HCT116 (cell line): Measurements from ENCODE around the gene DLG4. TPM values are rescaled to one million over a fixed set of nuclear protein-coding genes. Genes with fewer than 3 reads are reported as not detected.

Source experiments
- ATAC-seq: fragments of 200-7000 bp; cut with Tn5 transposase; 2 replicates; pipeline ENCODE4 v1.9.1; 2020; ENCODE audit warnings: mild to moderate bottlenecking, moderate library complexity
- BruUV-seq: library from RNA; stranded (reverse); fragments of 400-500 nt; replicated peaks from 2 replicates; lab custom pipeline; 2021; lab: Mats Ljungman, UMichigan
- CTCF ChIA-PET: fragments of 300-600 bp; sonication (Branson Sonifier 250); formaldehyde crosslinking; loops from one replicate; lab custom pipeline; 2021; ENCODE audit warnings: antibody characterized with exemption; lab: Charles Lee
- POLR2A ChIA-PET: fragments of 300-600, 350-600 bp; sonication (Branson Sonifier 250); formaldehyde crosslinking; loops from one replicate; lab custom pipeline; 2021; ENCODE audit warnings: antibody characterized with exemption; lab: Charles Lee
- RAD21 ChIA-PET, 2 experiments: fragments of 300-600 bp; sonication (Branson Sonifier 250); formaldehyde crosslinking; loops; one replicate each; lab custom pipeline; 2023; ENCODE audit warnings: low total read pairs in 2 of 2; ENCODE audit not compliant: uncharacterized antibody in 2 of 2, unreplicated experiment in 2 of 2, low non-redundant PET in 1 of 2; lab: Charles Lee
- DNase-seq: peaks from one replicate; pipeline ENCODE4 v3.0.0-alpha.2; 2010; ENCODE audit warnings: low read depth, low spot score
- H2AFZ ChIP-seq: fragments of 200-600 bp; shearing (Covaris generic), sonication (generic); 2 replicates; pipeline ENCODE4 v1.6.1; 2017; ENCODE audit warnings: low read depth, mixed run types, mixed read lengths, antibody characterized with exemption, low read length; ENCODE audit not compliant: poor library complexity, severe bottlenecking
- H3K27ac ChIP-seq: 2 replicates; pipeline ENCODE4 v1.5.1; 2012; ENCODE audit warnings: low read depth, low read length
- H3K27me3 ChIP-seq: fragments of 200-600 bp; sonication (generic); 2 replicates; pipeline ENCODE4 v1.6.1; 2016; ENCODE audit warnings: mixed run types, low read length, mixed read lengths; ENCODE audit not compliant: insufficient read depth
- H3K36me3 ChIP-seq, 2 experiments: fragments of 200-500 bp in 1 of 2; fragments of 200-600 bp in 1 of 2; sonication (Bioruptor generic) in 1 of 2; sonication (generic) in 1 of 2; 2 replicates each; pipeline versions ENCODE4 v1.5.1 to v1.6.1; 2014 to 2016; ENCODE audit warnings: low read length in 2 of 2, inconsistent platforms in 1 of 2, mixed read lengths in 1 of 2, mixed run types in 1 of 2; ENCODE audit not compliant: insufficient read depth in 2 of 2, control insufficient read depth in 1 of 2
- H3K4me1 ChIP-seq, 2 experiments: fragments of 200-600 bp in 1 of 2; sonication (generic) in 1 of 2; 2 replicates each; pipeline versions ENCODE4 v1.5.1 to v1.6.1; 2012 to 2017; ENCODE audit warnings: low read length in 2 of 2, inconsistent platforms in 1 of 2, mild to moderate bottlenecking in 1 of 2, mixed read lengths in 1 of 2, mixed run types in 1 of 2, moderate library complexity in 1 of 2; ENCODE audit not compliant: insufficient read depth in 2 of 2, control insufficient read depth in 1 of 2
- H3K4me2 ChIP-seq: fragments of 200-600 bp; sonication (generic); 2 replicates; pipeline ENCODE4 v1.6.1; 2017; ENCODE audit warnings: mixed run types, low read length, mixed read lengths
- H3K4me3 ChIP-seq, 2 experiments: fragments of 200-600 bp in 1 of 2; sonication (generic) in 1 of 2; replicated peaks in 1 of 2; 2 replicates each; pipeline ENCODE4 v1.5.1; 2011 to 2016; ENCODE audit warnings: low read length in 2 of 2, control low read depth in 1 of 2, low read depth in 1 of 2, mild to moderate bottlenecking in 1 of 2, mixed read lengths in 1 of 2, mixed run types in 1 of 2
- H3K79me2 ChIP-seq: fragments of 200-600 bp; sonication (generic); 2 replicates; pipeline ENCODE4 v1.6.1; 2017; ENCODE audit warnings: mild to moderate bottlenecking, mixed run types, low read length, moderate library complexity, mixed read lengths; ENCODE audit not compliant: insufficient read depth
- H3K9ac ChIP-seq: fragments of 200-600 bp; sonication (generic); 2 replicates; pipeline ENCODE4 v1.6.1; 2016; ENCODE audit warnings: low read length, mixed read lengths
- H3K9me2 ChIP-seq: fragments of 200-600 bp; sonication (generic), shearing (Covaris generic); 2 replicates; pipeline ENCODE4 v1.6.1; 2017; ENCODE audit warnings: mixed run types, mild to moderate bottlenecking, moderate library complexity; ENCODE audit not compliant: insufficient read depth
- H3K9me3 ChIP-seq, 2 experiments: fragments of 200-500 bp in 1 of 2; fragments of 200-600 bp in 1 of 2; sonication (Bioruptor generic) in 1 of 2; sonication (generic) in 1 of 2; 2 replicates each; pipeline ENCODE4 v1.6.1; 2014 to 2017; ENCODE audit warnings: low read length in 2 of 2, mixed read lengths in 2 of 2, inconsistent platforms in 1 of 2, low read depth in 1 of 2, mild to moderate bottlenecking in 1 of 2, mixed run types in 1 of 2, moderate library complexity in 1 of 2; ENCODE audit not compliant: control insufficient read depth in 1 of 2, insufficient read depth in 1 of 2
- H4K20me1 ChIP-seq: fragments of 200-600 bp; sonication (generic), shearing (Covaris generic); 2 replicates; pipeline ENCODE4 v1.6.1; 2017; ENCODE audit warnings: mixed run types, mild to moderate bottlenecking, moderate library complexity; ENCODE audit not compliant: insufficient read depth
- CEBPB ChIP-seq: IDR thresholded peaks from 2 replicates; pipeline ENCODE4 v1.6.1; 2012; ENCODE audit warnings: low read depth
- EGR1 ChIP-seq: IDR thresholded peaks from 2 replicates; pipeline ENCODE4 v1.6.1; 2012; ENCODE audit warnings: low read depth
- EZH2 ChIP-seq: fragments of 200-600 bp; sonication (generic); IDR thresholded peaks from 2 replicates; pipeline ENCODE4 v1.6.1; 2017; ENCODE audit warnings: antibody characterized with exemption, mixed run types
- EZH2phosphoT487 ChIP-seq: fragments of 200-600 bp; IDR thresholded peaks from 2 replicates; pipeline ENCODE4 v1.6.1; 2018; ENCODE audit warnings: antibody characterized with exemption, borderline replicate concordance
- FOSL1 ChIP-seq: IDR thresholded peaks from 2 replicates; pipeline ENCODE4 v1.6.1; 2012; ENCODE audit warnings: low read depth
- JUND ChIP-seq: IDR thresholded peaks from 2 replicates; pipeline ENCODE4 v1.6.1; 2012
- POLR2AphosphoS5 ChIP-seq: IDR thresholded peaks from 2 replicates; pipeline ENCODE4 v1.6.1; 2011; ENCODE audit warnings: mild to moderate bottlenecking, low read depth, low read length, moderate library complexity
- RAD21 ChIP-seq: IDR thresholded peaks from 2 replicates; pipeline ENCODE4 v1.6.1; 2012; ENCODE audit warnings: low read depth, mild to moderate bottlenecking
- SIN3A ChIP-seq: IDR thresholded peaks from 2 replicates; pipeline ENCODE4 v1.6.1; 2012; ENCODE audit warnings: low read depth
- YY1 ChIP-seq: IDR thresholded peaks from 2 replicates; pipeline ENCODE4 v1.6.1; 2011; ENCODE audit warnings: low read length, low read depth, moderate library complexity, mild to moderate bottlenecking; ENCODE audit not compliant: insufficient replicate concordance; ENCODE audit errors: extremely low read depth
- ZBTB33 ChIP-seq: IDR thresholded peaks from 2 replicates; pipeline ENCODE4 v1.6.1; 2011; ENCODE audit warnings: mild to moderate bottlenecking, low read length, moderate library complexity; ENCODE audit not compliant: insufficient replicate concordance; ENCODE audit errors: extremely low read depth
- ZFX ChIP-seq: fragments of 450-650 bp; IDR thresholded peaks from 2 replicates; pipeline ENCODE4 v1.6.1; 2017
- ZNF274 ChIP-seq: fragments of 200-500 bp; sonication (Bioruptor generic); IDR thresholded peaks from 2 replicates; pipeline ENCODE4 v1.6.1; 2014; ENCODE audit warnings: mild to moderate bottlenecking, low read depth, low read length, inconsistent platforms
- intact Hi-C: fragments of 100-400 bp; cut with micrococcal nuclease; formaldehyde crosslinking; loops from 2 replicates; pipeline ENCODE4 v1.10.0; 2022
- total RNA-seq: library from RNA; stranded (reverse); gene quantifications from one replicate; pipeline ENCODE4 v1.2.1, GENCODE V29; 2021; ENCODE audit not compliant: unreplicated experiment

Gene DLG4
- total RNA-seq, 1 experiment from 2014 or later = 15.0 TPM

GRCh38 chr17:7190276-7190917, 29.2 kb downstream of the DLG4 start:
- POLR2A ChIA-PET = interaction anchor here (0.6 kb wide), 1 partner anchor 71 kb away, joined by 3 read pairs; no protein-coding TSS in a partner anchor
- Histone ChIP-seq H4K20me1 (no peaks in the 10 kb centered on the region), H3K4me1 (no peaks in the 10 kb centered on the region; a peak in 1 of 4 replicates), H3K9ac (no peak overlapping the region), H3K9me3 (no peaks in the 10 kb centered on the region), H2AFZ (no peak overlapping the region), H3K9me2 (no peaks in the 10 kb centered on the region), H3K27me3 (no peaks in the 10 kb centered on the region), H3K4me3 (no peak overlapping the region), H3K36me3 (no peaks in the 10 kb centered on the region), H3K79me2 (no peaks in the 10 kb centered on the region), H3K27ac (no peak overlapping the region), H3K4me2 (no peak overlapping the region)
- no peak for DNase-seq
- RAD21 ChIA-PET = no interaction called here
- no peak for ATAC-seq
- TF ChIP-seq ZNF274 (no peak), JUND (no peak), SIN3A (no peak), FOSL1 (no peak), ZFX (no peak), EZH2phosphoT487 (no peak), EZH2 (no peak), CEBPB (no peak), POLR2AphosphoS5 (no peak), YY1 (no peak), EGR1 (no peak), RAD21 (no peak), ZBTB33 (no peak)
- intact Hi-C loops = no loop called here
- CTCF ChIA-PET = interaction anchor here (1.1 kb wide), 1 partner anchor 13 kb away, joined by 5 read pairs; no protein-coding TSS in a partner anchor
- no TSS peak for BruUV-seq
